Mammary epithelial cell (primary cell): ENCODE results near the gene ADD2.

Source experiments
- CTCF ChIP-seq, 2 donors: IDR thresholded peaks in 1 of 2; conservative IDR thresholded peaks in 1 of 2; 2 replicates each; pipeline ENCODE4 v1.5.1; 2011 to 2012; ENCODE audit warnings: inconsistent platforms in 2 of 2, low read length in 2 of 2, mild to moderate bottlenecking in 2 of 2, control low read depth in 1 of 2, low read depth in 1 of 2; ENCODE audit not compliant: insufficient read depth in 1 of 2; ENCODE audit errors: extremely low read depth in 1 of 2
- EZH2 ChIP-seq: IDR thresholded peaks from 2 replicates; pipeline ENCODE4 v1.6.1; 2012; ENCODE audit warnings: low read length, inconsistent platforms, borderline replicate concordance

- TF ChIP-seq CTCF (conservative IDR thresholded peaks at IDR 0.05 in 1 of 2, IDR thresholded peaks at IDR 0.05 in 1 of 2; ENCODE audit: extremely low read depth in 1 of 2, insufficient read depth in 1 of 2, low read depth in 1 of 2, low read length in 2 of 2) (no peak), EZH2 (no peak)
Observed at GRCh38 chr2:70771446-70771845, 3.4 kb upstream of the ADD2 start.
